Measurements from ENCODE around the gene ANKRD11.

GRCh38 chr16:89312598-89313299, 177.6 kb downstream of the ANKRD11 start:
- TF ChIP-seq CTCF (IDR thresholded peaks at IDR 0.05; ENCODE audit: low read depth, low read length, poor library complexity, severe bottlenecking) (no peak), EZH2phosphoT487 (IDR thresholded peaks at IDR 0.05; ENCODE audit: borderline replicate concordance, low read length) (no peak)

Measured in DOHH2 (cell line).